GM19035 (cell line): Measurements from ENCODE around the gene LRIG2.
"Not testable (repeated sequence)": the region's sequence is repeated elsewhere in the genome, so short reads cannot be mapped to it uniquely, and the experiment has no call there.

Experiments used
- ATAC-seq: cut with Tn5 transposase; IDR thresholded peaks from one replicate; pipeline ENCODE4 v1.9.1; 2021; ENCODE audit not compliant: unreplicated experiment

The LRIG2 gene

GRCh38 chr1:113156368-113156767 is 83.4 kb downstream of the LRIG2 start:
- no peak for ATAC-seq

- not testable (repeated sequence) for ATAC-seq
Observed at GRCh38 chr1:113158743-113159142, 85.7 kb downstream of the LRIG2 start.

- no peak for ATAC-seq
Observed at GRCh38 chr1:113166473-113166872, 93.5 kb downstream of the LRIG2 start.

- no peak for ATAC-seq
Observed at GRCh38 chr1:113168946-113169345, 95.9 kb downstream of the LRIG2 start.

- ATAC-seq, result no peak
Observed at GRCh38 chr1:113169591-113169990, 96.6 kb downstream of the LRIG2 start.

GRCh38 chr1:113170519-113170918 is 97.5 kb downstream of the LRIG2 start:
- no peak for ATAC-seq

GRCh38 chr1:113178106-113178505 is 105.1 kb downstream of the LRIG2 start:
- peak; percentile 85 for ATAC-seq

- ATAC-seq, result no peak
Observed at GRCh38 chr1:113178522-113178921, 105.5 kb downstream of the LRIG2 start.
